Astrocyte (in vitro differentiated cells and primary cell): ENCODE results near the gene TMEM179. TPM values are rescaled to one million over a fixed set of nuclear protein-coding genes. Genes with fewer than 3 reads are reported as not detected.

Experiments
- DNase-seq: peaks from one replicate; pipeline ENCODE4 v3.0.0-alpha.2; 2010; ENCODE audit warnings: low read depth
- FAIRE-seq: peaks from 2 replicates; lab custom pipeline; 2011; peaks lifted over from hg19 to GRCh38; lab: Jason Lieb, UNC
- H2AFZ ChIP-seq: 2 replicates; pipeline ENCODE4 v1.6.0; 2012; ENCODE audit warnings: low read depth, low read length, inconsistent platforms
- H3K27ac ChIP-seq: 2 replicates; pipeline ENCODE4 v1.5.1; 2011; ENCODE audit warnings: low read depth, low read length, inconsistent platforms
- H3K27me3 ChIP-seq: 2 replicates; pipeline ENCODE4 v1.6.0; 2011; ENCODE audit warnings: low read length, inconsistent platforms; ENCODE audit not compliant: insufficient read depth
- H3K36me3 ChIP-seq: 2 replicates; pipeline ENCODE4 v1.5.1; 2011; ENCODE audit warnings: low read length, inconsistent platforms; ENCODE audit not compliant: insufficient read depth
- H3K4me1 ChIP-seq: 2 replicates; pipeline ENCODE4 v1.5.1; 2011; ENCODE audit warnings: low read length, inconsistent platforms; ENCODE audit not compliant: insufficient read depth
- H3K4me2 ChIP-seq: 2 replicates; pipeline ENCODE4 v1.6.0; 2012; ENCODE audit warnings: low read length, inconsistent platforms
- H3K4me3 ChIP-seq: 2 replicates; pipeline ENCODE4 v1.5.1; 2011; ENCODE audit warnings: low read depth, mild to moderate bottlenecking, low read length, inconsistent platforms; ENCODE audit not compliant: insufficient read depth
- H3K79me2 ChIP-seq: 2 replicates; pipeline ENCODE4 v1.6.0; 2012; ENCODE audit warnings: mild to moderate bottlenecking, low read length, inconsistent platforms; ENCODE audit not compliant: insufficient read depth
- H3K9ac ChIP-seq: 2 replicates; pipeline ENCODE4 v1.6.0; 2012; ENCODE audit warnings: mild to moderate bottlenecking, low read length, inconsistent platforms
- H3K9me3 ChIP-seq: 2 replicates; pipeline ENCODE4 v1.5.1; 2012; ENCODE audit warnings: low read depth, mild to moderate bottlenecking, low read length, inconsistent platforms; ENCODE audit not compliant: insufficient read depth
- H4K20me1 ChIP-seq: 2 replicates; pipeline ENCODE4 v1.6.0; 2012; ENCODE audit warnings: low read length, inconsistent platforms; ENCODE audit not compliant: insufficient read depth
- H3K27ac Mint-ChIP-seq: one replicate; pipeline ENCODE4 v1.8.0; 2021; ENCODE audit warnings: mild to moderate bottlenecking, mixed read lengths; ENCODE audit not compliant: unreplicated experiment
- H3K27me3 Mint-ChIP-seq: one replicate; pipeline ENCODE4 v1.8.0; 2021; ENCODE audit warnings: low read depth, mixed read lengths; ENCODE audit not compliant: unreplicated experiment
- H3K36me3 Mint-ChIP-seq: one replicate; pipeline ENCODE4 v1.8.0; 2021; ENCODE audit warnings: low read depth, mixed read lengths; ENCODE audit not compliant: unreplicated experiment
- H3K4me1 Mint-ChIP-seq: one replicate; pipeline ENCODE4 v1.8.0; 2021; ENCODE audit warnings: low read depth, mixed read lengths; ENCODE audit not compliant: unreplicated experiment
- H3K4me3 Mint-ChIP-seq: one replicate; pipeline ENCODE4 v1.8.0; 2021; ENCODE audit warnings: mild to moderate bottlenecking, moderate library complexity, mixed read lengths; ENCODE audit not compliant: unreplicated experiment
- H3K9me3 Mint-ChIP-seq: one replicate; pipeline ENCODE4 v1.8.0; 2021; ENCODE audit warnings: mild to moderate bottlenecking, mixed read lengths; ENCODE audit not compliant: unreplicated experiment
- CTCF ChIP-seq: IDR thresholded peaks from 2 replicates; pipeline ENCODE4 v1.5.1; 2011; ENCODE audit warnings: low read depth, mild to moderate bottlenecking, inconsistent platforms, low read length, moderate library complexity; ENCODE audit not compliant: insufficient read depth
- EZH2 ChIP-seq: IDR thresholded peaks from 2 replicates; pipeline ENCODE4 v1.6.1; 2012; ENCODE audit warnings: mild to moderate bottlenecking, low read length, inconsistent platforms; ENCODE audit not compliant: insufficient read depth
- total RNA-seq: library from RNA; stranded (reverse); gene quantifications from 2 replicates; pipeline ENCODE4 v1.2.1, GENCODE V29; 2021

Gene TMEM179
- total RNA-seq, 1 donor from 2014 or later, result 0.82 TPM

- no peak overlapping the region for H2AFZ ChIP-seq
- H4K20me1 ChIP-seq, result no peaks in the 10 kb centered on the region
- peaks cover 17% of the 10 kb centered on the region for H3K27me3 ChIP-seq
- H3K4me2 ChIP-seq, result no peak overlapping the region
- peaks cover 61% of the 10 kb centered on the region for H3K27me3 Mint-ChIP-seq
- H3K27ac ChIP-seq, result no peak overlapping the region
- H3K36me3 ChIP-seq, result no peaks in the 10 kb centered on the region
- H3K4me3 Mint-ChIP-seq, result no peak overlapping the region
- TF ChIP-seq EZH2, result no peak
- TF ChIP-seq CTCF, result no peak
- peaks cover 2% of the 10 kb centered on the region for H3K36me3 Mint-ChIP-seq
- no peaks in the 10 kb centered on the region for H3K9me3 Mint-ChIP-seq
- DNase-seq (no peak), FAIRE-seq (no peak)
- no peaks in the 10 kb centered on the region for H3K79me2 ChIP-seq
- no peak overlapping the region for H3K4me3 ChIP-seq
- no peaks in the 10 kb centered on the region for H3K4me1 ChIP-seq
- H3K9ac ChIP-seq, result no peak overlapping the region
- no peak overlapping the region for H3K27ac Mint-ChIP-seq
- H3K9me3 ChIP-seq, result no peaks in the 10 kb centered on the region
- no peaks in the 10 kb centered on the region for H3K4me1 Mint-ChIP-seq
Measured at GRCh38 chr14:104602933-104603325, 1.6 kb downstream of the TMEM179 start.

GRCh38 chr14:104602315-104602932 lies 2.1 kb downstream of the TMEM179 start:
- DNase-seq (no peak), FAIRE-seq (no peak)
- Histone ChIP-seq H3K9me3 (no peaks in the 10 kb centered on the region), H2AFZ (no peak overlapping the region), H3K36me3 (no peaks in the 10 kb centered on the region), H4K20me1 (no peaks in the 10 kb centered on the region), H3K4me2 (no peak overlapping the region), H3K4me3 (no peak overlapping the region), H3K79me2 (no peaks in the 10 kb centered on the region), H3K27ac (no peak overlapping the region), H3K4me1 (no peaks in the 10 kb centered on the region), H3K9ac (no peak overlapping the region), H3K27me3 (peaks cover 17% of the 10 kb centered on the region)
- no peak overlapping the region for H3K4me3 Mint-ChIP-seq
- peaks cover 59% of the 10 kb centered on the region for H3K27me3 Mint-ChIP-seq
- no peak overlapping the region for H3K27ac Mint-ChIP-seq
- H3K4me1 Mint-ChIP-seq, result no peaks in the 10 kb centered on the region
- H3K9me3 Mint-ChIP-seq, result no peaks in the 10 kb centered on the region
- TF ChIP-seq EZH2 (no peak), CTCF (no peak)
- H3K36me3 Mint-ChIP-seq, result peaks cover 2% of the 10 kb centered on the region

- H3K27ac ChIP-seq, result no peak overlapping the region
- H3K36me3 ChIP-seq, result no peaks in the 10 kb centered on the region
- Mint-ChIP-seq H3K4me1 (no peaks in the 10 kb centered on the region), H3K4me3 (no peak overlapping the region), H3K27me3 (peaks cover 54% of the 10 kb centered on the region), H3K9me3 (no peaks in the 10 kb centered on the region), H3K36me3 (peaks cover 2% of the 10 kb centered on the region), H3K27ac (no peak overlapping the region)
- DNase-seq (no peak), FAIRE-seq (no peak)
- H2AFZ ChIP-seq, result no peak overlapping the region
- no peaks in the 10 kb centered on the region for H3K9me3 ChIP-seq
- TF ChIP-seq EZH2 (no peak), CTCF (no peak)
- H3K4me2 ChIP-seq, result no peak overlapping the region
- peaks cover 14% of the 10 kb centered on the region for H3K27me3 ChIP-seq
- H4K20me1 ChIP-seq, result no peaks in the 10 kb centered on the region
- H3K79me2 ChIP-seq, result no peaks in the 10 kb centered on the region
- H3K4me1 ChIP-seq, result no peaks in the 10 kb centered on the region
- no peak overlapping the region for H3K4me3 ChIP-seq
- no peak overlapping the region for H3K9ac ChIP-seq
Measured at GRCh38 chr14:104601786-104602185, 2.8 kb downstream of the TMEM179 start.
